ENCODE measurements around the gene SCN3B. TPM values are rescaled to one million over a fixed set of nuclear protein-coding genes. Genes with fewer than 3 reads are reported as not detected.

The SCN3B gene
- total RNA-seq, 1 experiment from 2014 or later: 0.39 TPM

GRCh38 chr11:123653827-123654565 is 428 bp downstream of the SCN3B start:
- DNase-seq (ENCODE audit: low spot score): peak; percentile 15

GRCh38 chr11:123653483-123653826 is 969 bp downstream of the SCN3B start:
- no peak for DNase-seq (ENCODE audit: low spot score)

GRCh38 chr11:123652599-123652998 is 1.8 kb downstream of the SCN3B start:
- DNase-seq (ENCODE audit: low spot score): no peak

GRCh38 chr11:123650901-123651300 is 3.5 kb downstream of the SCN3B start:
- no peak for DNase-seq (ENCODE audit: low spot score)

GRCh38 chr11:123645286-123645975 is 9.0 kb downstream of the SCN3B start:
- no peak for DNase-seq (ENCODE audit: low spot score)

GRCh38 chr11:123642435-123642834 is 12.0 kb downstream of the SCN3B start:
- no peak for DNase-seq (ENCODE audit: low spot score)

- DNase-seq (ENCODE audit: low spot score): no peak
Observed at GRCh38 chr11:123641495-123641840, 13.0 kb downstream of the SCN3B start.

GRCh38 chr11:123640677-123641494 is 13.5 kb downstream of the SCN3B start:
- DNase-seq (ENCODE audit: low spot score): peak; percentile 23

GRCh38 chr11:123640029-123640428 is 14.4 kb downstream of the SCN3B start:
- DNase-seq (ENCODE audit: low spot score): no peak

- no peak for DNase-seq (ENCODE audit: low spot score)
Observed at GRCh38 chr11:123630126-123630608, 24.3 kb downstream of the SCN3B start.

GRCh38 chr11:123628936-123629683 is 25.3 kb downstream of the SCN3B start:
- no peak for DNase-seq (ENCODE audit: low spot score)

- no peak for DNase-seq (ENCODE audit: low spot score)
Observed at GRCh38 chr11:123624974-123625373, 29.4 kb downstream of the SCN3B start.

- DNase-seq (ENCODE audit: low spot score): no peak
Observed at GRCh38 chr11:123622576-123622975, 31.8 kb downstream of the SCN3B start.

- DNase-seq (ENCODE audit: low spot score): peak; percentile 42
Observed at GRCh38 chr11:123616505-123617198, 37.8 kb downstream of the SCN3B start.

GRCh38 chr11:123611698-123612097 is 42.7 kb downstream of the SCN3B start:
- DNase-seq (ENCODE audit: low spot score): no peak

GRCh38 chr11:123608945-123609344 is 45.5 kb downstream of the SCN3B start:
- DNase-seq (ENCODE audit: low spot score): no peak

- DNase-seq (ENCODE audit: low spot score): no peak
Observed at GRCh38 chr11:123608371-123608770, 46.1 kb downstream of the SCN3B start.

GRCh38 chr11:123607781-123608180 is 46.6 kb downstream of the SCN3B start:
- no peak for DNase-seq (ENCODE audit: low spot score)

GRCh38 chr11:123603666-123604065 is 50.8 kb downstream of the SCN3B start:
- DNase-seq (ENCODE audit: low spot score): no peak

- DNase-seq (ENCODE audit: low spot score): no peak
Observed at GRCh38 chr11:123601743-123602142, 52.7 kb downstream of the SCN3B start.

GRCh38 chr11:123601136-123601535 is 53.3 kb downstream of the SCN3B start:
- DNase-seq (ENCODE audit: low spot score): no peak

All from H4 (cell line).